Stomach (tissue), 9 donors: ENCODE results near the gene RBM6. TPM values are rescaled to one million over a fixed set of nuclear protein-coding genes. Genes with fewer than 3 reads are reported as not detected.

Source experiments
- DNase-seq, 2 donors: peaks; one replicate each; pipeline versions ENCODE4 v3.0.0 to v3.0.0-alpha.2; 2013 to 2019
- H3K27ac ChIP-seq, 5 donors: fragments of 200-600 bp in 4 of 5; sonication (generic) in 4 of 5; one replicate each; pipeline ENCODE4 v1.5.1; 2013 to 2019; ENCODE audit warnings: mild to moderate bottlenecking in 1 of 5, moderate library complexity in 1 of 5
- H3K27me3 ChIP-seq, 3 donors: fragments of 200-600 bp; sonication (generic); one replicate each; pipeline ENCODE4 v1.5.1; 2017 to 2019; ENCODE audit warnings: mixed run types in 1 of 3
- H3K36me3 ChIP-seq, 4 donors: fragments of 200-600 bp; sonication (generic); 1 replicate in 3 of 4; 2 replicates in 1 of 4; pipeline ENCODE4 v1.5.1; 2016 to 2019
- H3K4me1 ChIP-seq, 4 donors: fragments of 200-600 bp; sonication (generic); one replicate each; pipeline ENCODE4 v1.5.1; 2016 to 2019
- H3K4me3 ChIP-seq, 4 donors: fragments of 200-600 bp; sonication (generic) in 3 of 4; one replicate each; pipeline ENCODE4 v1.5.1; 2016 to 2019; ENCODE audit warnings: mild to moderate bottlenecking in 1 of 4
- H3K9me3 ChIP-seq, 4 donors: fragments of 200-600 bp; sonication (generic); one replicate each; pipeline ENCODE4 v1.5.1; 2016 to 2019
- EP300 ChIP-seq: sonication (generic); formaldehyde crosslinking; IDR thresholded peaks from one replicate; pipeline ENCODE4 v1.6.1; 2017; ENCODE audit warnings: antibody characterized with exemption
- POLR2A ChIP-seq, 4 donors: fragments of 450-650 bp; IDR thresholded peaks; one replicate each; pipeline ENCODE4 v1.6.1; 2016; ENCODE audit warnings: antibody characterized with exemption in 4 of 4, control low read depth in 2 of 4, mild to moderate bottlenecking in 1 of 4, moderate library complexity in 1 of 4
- POLR2AphosphoS5 ChIP-seq, 3 donors: sonication (generic); formaldehyde crosslinking; IDR thresholded peaks; one replicate each; pipeline ENCODE4 v1.6.1; 2016; ENCODE audit warnings: antibody characterized with exemption in 3 of 3
- WGBS, 5 donors: extraction: QIAGEN DNeasy Blood & Tissue Kit in 3 of 5; methylation state at CpG; one replicate each; pipeline versions ENCODE4 v1.1.5 to v1.1.7; 2013 to 2018; 5-methylcytosine and 5-hydroxymethylcytosine counted together
- intact Hi-C: fragments of 100-400 bp; cut with DNase I; formaldehyde crosslinking; loops from one replicate; pipeline ENCODE4 v1.15.1; 2023; ENCODE audit warnings: low total_unique reads
- polyA plus RNA-seq, 3 donors: library from polyadenylated mRNA; stranded (reverse); fragments of 200-250 nt; gene quantifications; one replicate each; pipeline ENCODE4 v1.2.3, GENCODE V29; 2013
- total RNA-seq, 5 donors: library from RNA; depleted of rRNA; stranded (reverse); fragments of >200 nt; gene quantifications; one replicate each; pipeline versions ENCODE4 v1.1.0 to v1.2.3, GENCODE V29; 2014 to 2016
- TF ChIP-seq, protein P1 (sequence below), 7 experiments: fragments of 450-650 bp in 4 of 7; fragments of 200-600 bp in 3 of 7; sonication (generic) in 3 of 7; IDR thresholded peaks; one replicate each; pipeline ENCODE4 v1.5.1; 2016 to 2019; ENCODE audit warnings: antibody characterized with exemption in 7 of 7, control low read depth in 2 of 7, mild to moderate bottlenecking in 1 of 7
- donor health status: healthy with polysubstance abuse.
- donor health status: Bipolar disorder and iron deficiency.
- donor health status: healthy.

RBM6 gene
- total and polyA plus RNA-seq, 8 donors = 87.0 to 239 (median 133) TPM

DNA sequence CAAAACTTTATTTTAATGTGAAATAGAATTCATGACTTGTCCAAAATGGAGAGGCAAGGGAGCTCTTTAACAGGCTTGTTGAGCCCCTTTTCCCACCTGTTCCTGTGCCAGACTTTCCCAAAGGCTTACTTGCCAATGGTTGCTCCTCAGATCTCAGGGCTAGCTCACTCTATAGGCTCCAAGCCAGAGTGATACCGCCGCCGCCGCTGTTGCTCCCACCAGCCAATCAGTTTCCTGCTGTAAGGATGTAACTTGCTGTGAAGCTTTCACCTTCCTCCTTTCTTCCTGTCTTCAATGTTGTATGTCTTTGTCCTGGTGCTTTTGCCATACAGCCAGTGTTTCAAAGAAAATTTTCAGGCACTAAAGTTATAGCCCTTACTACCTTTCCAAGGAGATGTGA lies 107.5 kb downstream of the RBM6 start:
- DNase-seq = no peak
- Histone ChIP-seq H3K27ac (no peak overlapping the region), H3K4me3 (no peak overlapping the region), H3K4me1 (peaks cover 0 to 3% (median 0%) of the 10 kb centered on the region in 4 donors), H3K9me3 (no peaks in the 10 kb centered on the region), H3K27me3 (no peaks in the 10 kb centered on the region), H3K36me3 (peaks cover 0 to 73% (median 62%) of the 10 kb centered on the region in 4 donors)
- 93 to 98% (median 96%) methylated on average over 4 of the region's 4 CpGs for WGBS, 5 donors
- intact Hi-C loops = no loop called here
- TF ChIP-seq POLR2AphosphoS5 (IDR thresholded peaks at IDR 0.05) (no peak), EP300 (no peak), POLR2A (IDR thresholded peaks at IDR 0.05) (no peak)
- TF ChIP-seq, protein P1, sequence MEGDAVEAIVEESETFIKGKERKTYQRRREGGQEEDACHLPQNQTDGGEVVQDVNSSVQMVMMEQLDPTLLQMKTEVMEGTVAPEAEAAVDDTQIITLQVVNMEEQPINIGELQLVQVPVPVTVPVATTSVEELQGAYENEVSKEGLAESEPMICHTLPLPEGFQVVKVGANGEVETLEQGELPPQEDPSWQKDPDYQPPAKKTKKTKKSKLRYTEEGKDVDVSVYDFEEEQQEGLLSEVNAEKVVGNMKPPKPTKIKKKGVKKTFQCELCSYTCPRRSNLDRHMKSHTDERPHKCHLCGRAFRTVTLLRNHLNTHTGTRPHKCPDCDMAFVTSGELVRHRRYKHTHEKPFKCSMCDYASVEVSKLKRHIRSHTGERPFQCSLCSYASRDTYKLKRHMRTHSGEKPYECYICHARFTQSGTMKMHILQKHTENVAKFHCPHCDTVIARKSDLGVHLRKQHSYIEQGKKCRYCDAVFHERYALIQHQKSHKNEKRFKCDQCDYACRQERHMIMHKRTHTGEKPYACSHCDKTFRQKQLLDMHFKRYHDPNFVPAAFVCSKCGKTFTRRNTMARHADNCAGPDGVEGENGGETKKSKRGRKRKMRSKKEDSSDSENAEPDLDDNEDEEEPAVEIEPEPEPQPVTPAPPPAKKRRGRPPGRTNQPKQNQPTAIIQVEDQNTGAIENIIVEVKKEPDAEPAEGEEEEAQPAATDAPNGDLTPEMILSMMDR (IDR thresholded peaks at IDR 0.05) = no peak

DNA sequence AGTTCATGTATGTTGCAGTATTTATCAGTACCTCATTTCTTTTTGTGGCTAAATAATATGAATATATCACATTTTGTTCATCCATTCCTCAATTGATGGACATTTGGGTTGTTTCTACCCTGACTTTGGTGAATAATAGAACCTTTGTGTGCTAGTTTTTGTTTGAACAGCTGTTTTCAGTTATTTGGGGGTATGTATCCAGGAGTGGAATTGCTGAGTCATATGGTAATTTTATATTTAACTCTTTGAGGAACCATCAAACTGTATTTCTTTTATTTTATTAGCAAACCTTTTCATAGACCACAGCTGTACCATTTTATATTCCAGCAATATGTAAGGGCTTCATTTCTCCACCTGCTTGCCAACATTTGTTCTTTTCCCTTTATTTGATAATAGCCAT lies 110.4 kb downstream of the RBM6 start:
- peak in 1 of 2 donors; percentile 3 for DNase-seq
- H3K4me1 ChIP-seq = peaks cover 0 to 3% (median 0%) of the 10 kb centered on the region in 4 donors
- TF ChIP-seq POLR2A (IDR thresholded peaks at IDR 0.05) (no peak), POLR2AphosphoS5 (IDR thresholded peaks at IDR 0.05) (no peak), EP300 (no peak)
- TF ChIP-seq, protein P1 (IDR thresholded peaks at IDR 0.05) = no peak
- intact Hi-C loops = no loop called here
- no peaks in the 10 kb centered on the region for H3K9me3 ChIP-seq
- no peak overlapping the region for H3K27ac ChIP-seq
- H3K36me3 ChIP-seq = peaks cover 0 to 96% (median 86%) of the 10 kb centered on the region in 4 donors
- no peak overlapping the region for H3K4me3 ChIP-seq
- H3K27me3 ChIP-seq = no peaks in the 10 kb centered on the region

DNA sequence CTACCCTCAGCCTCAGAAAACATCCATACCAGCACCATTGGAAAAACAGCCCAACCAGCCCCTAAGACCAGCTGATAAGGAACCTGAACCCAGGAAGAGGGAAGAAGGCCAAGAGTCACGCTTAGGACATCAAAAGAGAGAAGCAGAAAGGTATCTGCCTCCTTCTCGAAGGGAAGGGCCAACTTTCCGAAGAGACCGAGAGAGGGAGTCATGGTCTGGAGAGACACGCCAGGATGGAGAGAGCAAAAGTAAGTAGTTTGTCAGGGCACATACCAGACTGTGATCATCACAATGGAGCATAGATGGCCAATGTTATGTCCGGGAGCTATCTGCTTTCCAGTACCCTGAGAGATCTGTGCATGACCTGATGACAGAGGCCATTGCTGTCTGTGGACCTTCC lies 117.8 kb downstream of the RBM6 start:
- no peaks in the 10 kb centered on the region for H3K4me1 ChIP-seq
- TF ChIP-seq, protein P1 (IDR thresholded peaks at IDR 0.05) = no peak
- TF ChIP-seq POLR2AphosphoS5 (IDR thresholded peaks at IDR 0.05) = no peak
- TF ChIP-seq EP300 = no peak
- no peak for TF ChIP-seq POLR2A (IDR thresholded peaks at IDR 0.05)
- no peak overlapping the region for H3K27ac ChIP-seq
- H3K27me3 ChIP-seq = no peaks in the 10 kb centered on the region
- 93 to 96% (median 94%) methylated on average over 6 of the region's 6 CpGs for WGBS, 5 donors
- H3K9me3 ChIP-seq = no peaks in the 10 kb centered on the region
- no peak for DNase-seq
- no peak overlapping the region for H3K4me3 ChIP-seq
- intact Hi-C loops = no loop called here
- peaks cover 40 to 100% (median 99%) of the 10 kb centered on the region in 4 donors for H3K36me3 ChIP-seq

DNA sequence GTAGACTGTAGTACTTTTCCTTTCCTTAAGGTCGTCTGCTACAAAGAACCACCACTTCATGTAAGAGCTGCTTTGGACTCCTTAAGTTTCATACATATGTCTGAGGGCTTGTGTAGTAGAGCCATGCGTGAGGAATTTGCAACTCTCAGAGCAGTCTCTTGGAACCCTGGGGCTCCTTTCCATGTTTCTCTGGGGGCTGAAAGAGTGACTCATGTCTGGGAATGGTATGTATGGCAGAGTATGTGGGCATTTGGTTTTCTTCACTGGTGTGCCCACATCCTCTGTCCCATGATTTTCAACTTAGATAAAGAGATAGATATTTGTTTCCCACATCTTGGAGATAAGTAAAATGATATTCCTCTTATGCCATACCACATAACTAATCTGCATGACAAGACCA lies 128.2 kb downstream of the RBM6 start:
- WGBS, 5 donors = 83 to 96% (median 92%) methylated on average over 2 of the region's 2 CpGs
- Histone ChIP-seq H3K9me3 (no peaks in the 10 kb centered on the region), H3K36me3 (peaks cover 88 to 100% (median 100%) of the 10 kb centered on the region in 4 donors), H3K27ac (no peak overlapping the region), H3K4me1 (no peaks in the 10 kb centered on the region), H3K27me3 (no peaks in the 10 kb centered on the region), H3K4me3 (no peak overlapping the region)
- no peak for DNase-seq
- TF ChIP-seq, protein P1 (IDR thresholded peaks at IDR 0.05) = no peak
- intact Hi-C loops = no loop called here
